ENCODE measurements around the gene GYS1. TPM values are rescaled to one million over a fixed set of nuclear protein-coding genes. Genes with fewer than 3 reads are reported as not detected.

GYS1 gene
- polyA plus RNA-seq, 1 donor from 2014 or later: 12.9 TPM

DNA sequence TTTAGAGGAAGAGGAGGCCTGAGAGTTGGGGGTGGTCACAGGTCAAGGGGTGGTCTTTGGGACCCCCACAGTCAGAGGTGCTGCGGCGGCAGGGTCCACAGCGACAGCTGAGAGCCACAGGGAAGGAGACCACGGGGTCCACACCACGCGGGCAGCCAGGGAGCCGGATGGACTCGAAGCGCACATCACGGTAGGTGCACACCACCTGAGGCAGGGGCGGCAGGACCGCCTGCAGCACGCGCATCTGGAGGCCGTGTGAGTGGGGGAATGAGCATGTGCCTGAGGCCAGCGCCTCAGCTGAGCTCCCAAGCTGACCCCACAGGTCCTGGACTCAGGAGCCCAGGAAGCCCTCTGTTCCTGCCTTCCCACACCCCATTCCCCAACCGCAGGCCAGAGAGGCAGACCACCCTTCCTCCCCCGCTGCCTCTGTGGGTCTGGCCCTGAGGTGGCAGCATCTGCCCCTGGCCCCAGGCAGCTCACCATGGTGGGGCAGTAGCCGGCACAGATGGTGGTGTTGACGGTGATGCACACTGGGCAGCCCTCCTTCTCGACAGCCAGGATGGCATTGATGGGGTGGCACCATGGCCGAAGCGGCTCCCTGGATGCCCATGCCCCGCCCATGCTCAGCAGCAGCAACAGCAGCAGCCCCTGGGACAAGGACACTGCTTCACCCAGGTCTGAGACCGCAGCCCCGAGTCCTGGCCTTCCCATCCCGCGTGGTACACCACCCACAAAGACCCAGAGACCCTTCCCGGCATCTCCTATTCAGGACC, 23.1 kb upstream of the GYS1 start:
- H3K27me3 ChIP-seq (ENCODE audit: insufficient read depth, low read depth, low read length): peaks cover 13% of the 10 kb centered on the region

DNA sequence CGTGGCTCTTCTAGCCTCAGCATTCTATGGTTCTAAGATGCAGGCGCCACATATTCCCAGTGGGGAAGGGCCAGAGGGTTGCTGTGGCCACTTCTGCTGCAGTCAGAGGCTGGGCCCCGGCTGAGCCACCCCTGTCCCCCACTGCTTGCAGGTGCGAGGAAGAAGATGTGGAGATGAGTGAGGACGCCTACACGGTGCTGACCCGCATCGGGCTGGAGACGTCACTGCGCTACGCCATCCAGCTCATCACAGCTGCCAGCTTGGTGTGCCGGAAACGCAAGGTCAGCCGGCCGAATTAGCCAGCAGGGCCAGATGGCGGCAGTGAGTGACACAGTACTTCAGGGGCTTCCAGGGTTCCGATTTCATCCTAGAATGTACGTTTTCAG, 21.8 kb upstream of the GYS1 start:
- no peaks in the 10 kb centered on the region for H3K36me3 ChIP-seq (ENCODE audit: insufficient read depth, low read length)
- TF ChIP-seq, protein P1, sequence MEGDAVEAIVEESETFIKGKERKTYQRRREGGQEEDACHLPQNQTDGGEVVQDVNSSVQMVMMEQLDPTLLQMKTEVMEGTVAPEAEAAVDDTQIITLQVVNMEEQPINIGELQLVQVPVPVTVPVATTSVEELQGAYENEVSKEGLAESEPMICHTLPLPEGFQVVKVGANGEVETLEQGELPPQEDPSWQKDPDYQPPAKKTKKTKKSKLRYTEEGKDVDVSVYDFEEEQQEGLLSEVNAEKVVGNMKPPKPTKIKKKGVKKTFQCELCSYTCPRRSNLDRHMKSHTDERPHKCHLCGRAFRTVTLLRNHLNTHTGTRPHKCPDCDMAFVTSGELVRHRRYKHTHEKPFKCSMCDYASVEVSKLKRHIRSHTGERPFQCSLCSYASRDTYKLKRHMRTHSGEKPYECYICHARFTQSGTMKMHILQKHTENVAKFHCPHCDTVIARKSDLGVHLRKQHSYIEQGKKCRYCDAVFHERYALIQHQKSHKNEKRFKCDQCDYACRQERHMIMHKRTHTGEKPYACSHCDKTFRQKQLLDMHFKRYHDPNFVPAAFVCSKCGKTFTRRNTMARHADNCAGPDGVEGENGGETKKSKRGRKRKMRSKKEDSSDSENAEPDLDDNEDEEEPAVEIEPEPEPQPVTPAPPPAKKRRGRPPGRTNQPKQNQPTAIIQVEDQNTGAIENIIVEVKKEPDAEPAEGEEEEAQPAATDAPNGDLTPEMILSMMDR (IDR thresholded peaks at IDR 0.05; ENCODE audit: poor library complexity, severe bottlenecking): no peak
- TF ChIP-seq SMC3 (conservative IDR thresholded peaks at IDR 0.05; ENCODE audit: poor library complexity): no peak

More for the DNA sequence above, 23.1 kb upstream of the GYS1 start:
- H3K79me2 ChIP-seq (replicated peaks; ENCODE audit: insufficient read depth, low read length): no peaks in the 10 kb centered on the region
- no peaks in the 10 kb centered on the region for H4K20me1 ChIP-seq (ENCODE audit: insufficient read depth)
- H3K9me2 ChIP-seq (ENCODE audit: insufficient read depth, low read length): no peaks in the 10 kb centered on the region
- H3F3A ChIP-seq (ENCODE audit: insufficient read depth, low read length, poor library complexity, severe bottlenecking): no peaks in the 10 kb centered on the region
- H3K36me3 ChIP-seq (ENCODE audit: insufficient read depth, low read length): no peaks in the 10 kb centered on the region
- H2AFZ ChIP-seq (ENCODE audit: low read depth, low read length): no peak overlapping the region
- H3K4me3 ChIP-seq (ENCODE audit: low read length): no peak overlapping the region
- H3K9me3 ChIP-seq (ENCODE audit: low read length): no peaks in the 10 kb centered on the region
- TF ChIP-seq, protein P1 (IDR thresholded peaks at IDR 0.05; ENCODE audit: poor library complexity, severe bottlenecking): no peak
- no peak for TF ChIP-seq MXI1 (conservative IDR thresholded peaks at IDR 0.05; ENCODE audit: poor library complexity, severe bottlenecking)
- TF ChIP-seq SMC3 (conservative IDR thresholded peaks at IDR 0.05; ENCODE audit: poor library complexity): no peak
- no peak for TF ChIP-seq EZH2 (IDR thresholded peaks at IDR 0.05; ENCODE audit: borderline replicate concordance, insufficient read depth, low read length, poor library complexity, severe bottlenecking)
- no peak for TF ChIP-seq POLR2AphosphoS5 (IDR thresholded peaks at IDR 0.05)
- TF ChIP-seq EP300 (conservative IDR thresholded peaks at IDR 0.05; ENCODE audit: poor library complexity, severe bottlenecking): no peak
- TF ChIP-seq TAF1 (IDR thresholded peaks at IDR 0.05; ENCODE audit: low read depth): no peak
- TF ChIP-seq, protein P2, sequence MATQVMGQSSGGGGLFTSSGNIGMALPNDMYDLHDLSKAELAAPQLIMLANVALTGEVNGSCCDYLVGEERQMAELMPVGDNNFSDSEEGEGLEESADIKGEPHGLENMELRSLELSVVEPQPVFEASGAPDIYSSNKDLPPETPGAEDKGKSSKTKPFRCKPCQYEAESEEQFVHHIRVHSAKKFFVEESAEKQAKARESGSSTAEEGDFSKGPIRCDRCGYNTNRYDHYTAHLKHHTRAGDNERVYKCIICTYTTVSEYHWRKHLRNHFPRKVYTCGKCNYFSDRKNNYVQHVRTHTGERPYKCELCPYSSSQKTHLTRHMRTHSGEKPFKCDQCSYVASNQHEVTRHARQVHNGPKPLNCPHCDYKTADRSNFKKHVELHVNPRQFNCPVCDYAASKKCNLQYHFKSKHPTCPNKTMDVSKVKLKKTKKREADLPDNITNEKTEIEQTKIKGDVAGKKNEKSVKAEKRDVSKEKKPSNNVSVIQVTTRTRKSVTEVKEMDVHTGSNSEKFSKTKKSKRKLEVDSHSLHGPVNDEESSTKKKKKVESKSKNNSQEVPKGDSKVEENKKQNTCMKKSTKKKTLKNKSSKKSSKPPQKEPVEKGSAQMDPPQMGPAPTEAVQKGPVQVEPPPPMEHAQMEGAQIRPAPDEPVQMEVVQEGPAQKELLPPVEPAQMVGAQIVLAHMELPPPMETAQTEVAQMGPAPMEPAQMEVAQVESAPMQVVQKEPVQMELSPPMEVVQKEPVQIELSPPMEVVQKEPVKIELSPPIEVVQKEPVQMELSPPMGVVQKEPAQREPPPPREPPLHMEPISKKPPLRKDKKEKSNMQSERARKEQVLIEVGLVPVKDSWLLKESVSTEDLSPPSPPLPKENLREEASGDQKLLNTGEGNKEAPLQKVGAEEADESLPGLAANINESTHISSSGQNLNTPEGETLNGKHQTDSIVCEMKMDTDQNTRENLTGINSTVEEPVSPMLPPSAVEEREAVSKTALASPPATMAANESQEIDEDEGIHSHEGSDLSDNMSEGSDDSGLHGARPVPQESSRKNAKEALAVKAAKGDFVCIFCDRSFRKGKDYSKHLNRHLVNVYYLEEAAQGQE (IDR thresholded peaks at IDR 0.05; ENCODE audit: borderline replicate concordance): no peak
- TF ChIP-seq RAD21 (conservative IDR thresholded peaks at IDR 0.05): no peak
- H3K27ac ChIP-seq (ENCODE audit: low read length): no peak overlapping the region
- H3K9ac ChIP-seq (ENCODE audit: low read length): no peak overlapping the region
- H3K4me2 ChIP-seq (ENCODE audit: low read length): no peak overlapping the region

More for the DNA sequence above, 21.8 kb upstream of the GYS1 start:
- H3K27me3 ChIP-seq (ENCODE audit: insufficient read depth, low read depth, low read length): peaks cover 13% of the 10 kb centered on the region
- H3K9me2 ChIP-seq (ENCODE audit: insufficient read depth, low read length): no peaks in the 10 kb centered on the region
- no peak overlapping the region for H3K4me3 ChIP-seq (ENCODE audit: low read length)
- no peak overlapping the region for H3K4me2 ChIP-seq (ENCODE audit: low read length)
- no peak overlapping the region for H3K27ac ChIP-seq (ENCODE audit: low read length)
- H3K79me2 ChIP-seq (replicated peaks; ENCODE audit: insufficient read depth, low read length): no peaks in the 10 kb centered on the region
- H3K9ac ChIP-seq (ENCODE audit: low read length): no peak overlapping the region
- H2AFZ ChIP-seq (ENCODE audit: low read depth, low read length): no peak overlapping the region
- no peaks in the 10 kb centered on the region for H3K9me3 ChIP-seq (ENCODE audit: low read length)
- no peaks in the 10 kb centered on the region for H3F3A ChIP-seq (ENCODE audit: insufficient read depth, low read length, poor library complexity, severe bottlenecking)
- no peaks in the 10 kb centered on the region for H4K20me1 ChIP-seq (ENCODE audit: insufficient read depth)
